ENCODE data around the gene AGBL3. TPM values are rescaled to one million over a fixed set of nuclear protein-coding genes. Genes with fewer than 3 reads are reported as not detected.

The AGBL3 gene
- total and polyA plus RNA-seq, 2 of the 8 experiments (the other 6 are each of a cell fraction or from before 2014, with no cell fraction given) = 1.1 to 1.9 TPM

DNA sequence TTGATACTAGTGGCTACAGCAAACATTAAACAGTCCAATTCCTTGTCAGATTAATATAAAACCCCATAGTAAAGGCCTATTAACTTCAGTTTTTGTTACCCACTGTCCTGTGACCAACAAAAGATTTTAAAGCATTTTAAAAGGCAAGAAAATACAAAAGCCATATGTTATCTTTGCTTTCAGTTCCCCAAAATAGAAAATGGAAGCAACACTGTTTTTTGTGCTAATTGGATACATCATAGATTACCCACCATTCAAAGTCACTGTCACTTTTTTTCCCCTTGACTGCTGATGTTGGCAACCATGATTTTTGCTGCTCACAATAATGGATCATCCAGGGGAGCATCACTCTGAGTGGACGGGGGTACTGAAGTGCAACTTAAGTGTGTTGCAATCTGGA is 109.1 kb downstream of the AGBL3 start (continued):
- TF ChIP-seq, protein P1, sequence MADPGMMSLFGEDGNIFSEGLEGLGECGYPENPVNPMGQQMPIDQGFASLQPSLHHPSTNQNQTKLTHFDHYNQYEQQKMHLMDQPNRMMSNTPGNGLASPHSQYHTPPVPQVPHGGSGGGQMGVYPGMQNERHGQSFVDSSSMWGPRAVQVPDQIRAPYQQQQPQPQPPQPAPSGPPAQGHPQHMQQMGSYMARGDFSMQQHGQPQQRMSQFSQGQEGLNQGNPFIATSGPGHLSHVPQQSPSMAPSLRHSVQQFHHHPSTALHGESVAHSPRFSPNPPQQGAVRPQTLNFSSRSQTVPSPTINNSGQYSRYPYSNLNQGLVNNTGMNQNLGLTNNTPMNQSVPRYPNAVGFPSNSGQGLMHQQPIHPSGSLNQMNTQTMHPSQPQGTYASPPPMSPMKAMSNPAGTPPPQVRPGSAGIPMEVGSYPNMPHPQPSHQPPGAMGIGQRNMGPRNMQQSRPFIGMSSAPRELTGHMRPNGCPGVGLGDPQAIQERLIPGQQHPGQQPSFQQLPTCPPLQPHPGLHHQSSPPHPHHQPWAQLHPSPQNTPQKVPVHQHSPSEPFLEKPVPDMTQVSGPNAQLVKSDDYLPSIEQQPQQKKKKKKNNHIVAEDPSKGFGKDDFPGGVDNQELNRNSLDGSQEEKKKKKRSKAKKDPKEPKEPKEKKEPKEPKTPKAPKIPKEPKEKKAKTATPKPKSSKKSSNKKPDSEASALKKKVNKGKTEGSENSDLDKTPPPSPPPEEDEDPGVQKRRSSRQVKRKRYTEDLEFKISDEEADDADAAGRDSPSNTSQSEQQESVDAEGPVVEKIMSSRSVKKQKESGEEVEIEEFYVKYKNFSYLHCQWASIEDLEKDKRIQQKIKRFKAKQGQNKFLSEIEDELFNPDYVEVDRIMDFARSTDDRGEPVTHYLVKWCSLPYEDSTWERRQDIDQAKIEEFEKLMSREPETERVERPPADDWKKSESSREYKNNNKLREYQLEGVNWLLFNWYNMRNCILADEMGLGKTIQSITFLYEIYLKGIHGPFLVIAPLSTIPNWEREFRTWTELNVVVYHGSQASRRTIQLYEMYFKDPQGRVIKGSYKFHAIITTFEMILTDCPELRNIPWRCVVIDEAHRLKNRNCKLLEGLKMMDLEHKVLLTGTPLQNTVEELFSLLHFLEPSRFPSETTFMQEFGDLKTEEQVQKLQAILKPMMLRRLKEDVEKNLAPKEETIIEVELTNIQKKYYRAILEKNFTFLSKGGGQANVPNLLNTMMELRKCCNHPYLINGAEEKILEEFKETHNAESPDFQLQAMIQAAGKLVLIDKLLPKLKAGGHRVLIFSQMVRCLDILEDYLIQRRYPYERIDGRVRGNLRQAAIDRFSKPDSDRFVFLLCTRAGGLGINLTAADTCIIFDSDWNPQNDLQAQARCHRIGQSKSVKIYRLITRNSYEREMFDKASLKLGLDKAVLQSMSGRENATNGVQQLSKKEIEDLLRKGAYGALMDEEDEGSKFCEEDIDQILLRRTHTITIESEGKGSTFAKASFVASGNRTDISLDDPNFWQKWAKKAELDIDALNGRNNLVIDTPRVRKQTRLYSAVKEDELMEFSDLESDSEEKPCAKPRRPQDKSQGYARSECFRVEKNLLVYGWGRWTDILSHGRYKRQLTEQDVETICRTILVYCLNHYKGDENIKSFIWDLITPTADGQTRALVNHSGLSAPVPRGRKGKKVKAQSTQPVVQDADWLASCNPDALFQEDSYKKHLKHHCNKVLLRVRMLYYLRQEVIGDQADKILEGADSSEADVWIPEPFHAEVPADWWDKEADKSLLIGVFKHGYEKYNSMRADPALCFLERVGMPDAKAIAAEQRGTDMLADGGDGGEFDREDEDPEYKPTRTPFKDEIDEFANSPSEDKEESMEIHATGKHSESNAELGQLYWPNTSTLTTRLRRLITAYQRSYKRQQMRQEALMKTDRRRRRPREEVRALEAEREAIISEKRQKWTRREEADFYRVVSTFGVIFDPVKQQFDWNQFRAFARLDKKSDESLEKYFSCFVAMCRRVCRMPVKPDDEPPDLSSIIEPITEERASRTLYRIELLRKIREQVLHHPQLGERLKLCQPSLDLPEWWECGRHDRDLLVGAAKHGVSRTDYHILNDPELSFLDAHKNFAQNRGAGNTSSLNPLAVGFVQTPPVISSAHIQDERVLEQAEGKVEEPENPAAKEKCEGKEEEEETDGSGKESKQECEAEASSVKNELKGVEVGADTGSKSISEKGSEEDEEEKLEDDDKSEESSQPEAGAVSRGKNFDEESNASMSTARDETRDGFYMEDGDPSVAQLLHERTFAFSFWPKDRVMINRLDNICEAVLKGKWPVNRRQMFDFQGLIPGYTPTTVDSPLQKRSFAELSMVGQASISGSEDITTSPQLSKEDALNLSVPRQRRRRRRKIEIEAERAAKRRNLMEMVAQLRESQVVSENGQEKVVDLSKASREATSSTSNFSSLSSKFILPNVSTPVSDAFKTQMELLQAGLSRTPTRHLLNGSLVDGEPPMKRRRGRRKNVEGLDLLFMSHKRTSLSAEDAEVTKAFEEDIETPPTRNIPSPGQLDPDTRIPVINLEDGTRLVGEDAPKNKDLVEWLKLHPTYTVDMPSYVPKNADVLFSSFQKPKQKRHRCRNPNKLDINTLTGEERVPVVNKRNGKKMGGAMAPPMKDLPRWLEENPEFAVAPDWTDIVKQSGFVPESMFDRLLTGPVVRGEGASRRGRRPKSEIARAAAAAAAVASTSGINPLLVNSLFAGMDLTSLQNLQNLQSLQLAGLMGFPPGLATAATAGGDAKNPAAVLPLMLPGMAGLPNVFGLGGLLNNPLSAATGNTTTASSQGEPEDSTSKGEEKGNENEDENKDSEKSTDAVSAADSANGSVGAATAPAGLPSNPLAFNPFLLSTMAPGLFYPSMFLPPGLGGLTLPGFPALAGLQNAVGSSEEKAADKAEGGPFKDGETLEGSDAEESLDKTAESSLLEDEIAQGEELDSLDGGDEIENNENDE (IDR thresholded peaks at IDR 0.05; ENCODE audit: insufficient replicate concordance, low read length) = no peak
- TF ChIP-seq CTBP2 (IDR thresholded peaks at IDR 0.05; ENCODE audit: borderline replicate concordance, insufficient read depth, insufficient read length, low read length) (no peak), RNF2 (IDR thresholded peaks at IDR 0.05; ENCODE audit: borderline replicate concordance, low read depth, low read length, missing control alignments, poor library complexity, severe bottlenecking) (no peak), SIX5 (IDR thresholded peaks at IDR 0.05; ENCODE audit: low read depth, low read length) (no peak), SUZ12 (IDR thresholded peaks at IDR 0.05; ENCODE audit: low read length) (no peak), GTF2F1 (IDR thresholded peaks at IDR 0.05; ENCODE audit: borderline replicate concordance, low read depth, low read length) (no peak), TCF12 (IDR thresholded peaks at IDR 0.05; ENCODE audit: low read depth, low read length) (no peak), KDM4A (IDR thresholded peaks at IDR 0.05; ENCODE audit: low read depth, low read length, severe bottlenecking) (no peak), FOSL1 (IDR thresholded peaks at IDR 0.05; ENCODE audit: insufficient read depth, low read depth, low read length) (no peak), CBX8 (IDR thresholded peaks at IDR 0.05; ENCODE audit: borderline replicate concordance, low read depth, low read length) (no peak), KDM1A (IDR thresholded peaks at IDR 0.05; ENCODE audit: borderline replicate concordance, low read length) (no peak)

Measured in H1 (cell line).